H1 (cell line): ENCODE measurements around the gene SYTL2. TPM values are rescaled to one million over a fixed set of nuclear protein-coding genes. Genes with fewer than 3 reads are reported as not detected.

Experiments used
- CTCF ChIA-PET: fragments of 300-600 bp; sonication (Branson Sonifier 250); formaldehyde crosslinking; loops from one replicate; lab custom pipeline; 2021; ENCODE audit not compliant: partially characterized antibody; lab: Charles Lee
- POLR2A ChIA-PET: fragments of 300-600 bp; sonication (Branson Sonifier 250); formaldehyde crosslinking; loops from one replicate; lab custom pipeline; 2021; ENCODE audit warnings: inconsistent platforms; ENCODE audit not compliant: partially characterized antibody; lab: Charles Lee
- DNase-seq, 2 experiments: peaks; one replicate each; pipeline versions ENCODE4 v3.0.0 to v3.0.0-alpha.2; 2010 to 2022; ENCODE audit warnings: low spot score in 2 of 2, low read depth in 1 of 2, mixed read lengths in 1 of 2
- FAIRE-seq: peaks from 2 replicates; lab custom pipeline; 2011; peaks lifted over from hg19 to GRCh38; lab: Jason Lieb, UNC
- H2AFZ ChIP-seq: 2 replicates; pipeline ENCODE4 v1.8.1; 2012; ENCODE audit warnings: low read length, inconsistent platforms
- H2AK5ac ChIP-seq: 2 replicates; pipeline ENCODE4 v1.6.1; 2013; ENCODE audit warnings: low read depth, low read length
- H2BK120ac ChIP-seq: replicated peaks from 2 replicates; pipeline ENCODE3; 2013; ENCODE audit warnings: low read depth, low read length, inconsistent platforms
- H2BK12ac ChIP-seq: 2 replicates; pipeline ENCODE4 v1.6.1; 2013; ENCODE audit warnings: low read depth, low read length
- H2BK15ac ChIP-seq: 2 replicates; pipeline ENCODE4 v1.6.1; 2013; ENCODE audit warnings: low read length
- H2BK20ac ChIP-seq: 2 replicates; pipeline ENCODE4 v1.6.1; 2013; ENCODE audit warnings: low read length
- H2BK5ac ChIP-seq: 2 replicates; pipeline ENCODE4 v1.6.1; 2013; ENCODE audit warnings: low read depth, low read length
- H3K14ac ChIP-seq: 2 replicates; pipeline ENCODE4 v1.6.1; 2013; ENCODE audit warnings: inconsistent platforms; ENCODE audit not compliant: insufficient read length
- H3K18ac ChIP-seq: 2 replicates; pipeline ENCODE4 v1.6.1; 2013; ENCODE audit warnings: low read length; ENCODE audit errors: extremely low read depth
- H3K23ac ChIP-seq: 2 replicates; pipeline ENCODE4 v1.6.1; 2013; ENCODE audit warnings: inconsistent platforms; ENCODE audit not compliant: insufficient read length
- H3K23me2 ChIP-seq: 2 replicates; pipeline ENCODE4 v1.6.1; 2013; ENCODE audit warnings: low read depth, low read length
- H3K27ac ChIP-seq: 2 replicates; pipeline ENCODE4 v1.6.1; 2011; ENCODE audit warnings: low read depth, low read length, inconsistent platforms
- H3K27me3 ChIP-seq, 4 experiments: replicated peaks in 1 of 4; 1 replicate in 1 of 4; 2 replicates in 3 of 4; pipeline versions ENCODE4 v1.6.1 to v1.8.1; 2011 to 2013; ENCODE audit warnings: low read length in 3 of 4, mild to moderate bottlenecking in 3 of 4, inconsistent platforms in 2 of 4, mixed read lengths in 2 of 4, moderate library complexity in 1 of 4; ENCODE audit not compliant: control insufficient read depth in 3 of 4, insufficient read depth in 3 of 4; ENCODE audit errors: extremely low read depth in 1 of 4
- H3K36me3 ChIP-seq, 4 experiments: 2 replicates each; pipeline versions ENCODE4 v1.6.1 to v1.8.1; 2011 to 2013; ENCODE audit warnings: mild to moderate bottlenecking in 4 of 4, low read length in 3 of 4, moderate library complexity in 2 of 4, control low read depth in 1 of 4, inconsistent platforms in 1 of 4; ENCODE audit not compliant: insufficient read depth in 4 of 4, control insufficient read depth in 2 of 4
- H3K4ac ChIP-seq: replicated peaks from 2 replicates; pipeline ENCODE3; 2013; ENCODE audit warnings: low read length, low read depth, mixed read lengths, inconsistent platforms; ENCODE audit not compliant: insufficient read length
- H3K4me1 ChIP-seq, 4 experiments: replicated peaks in 1 of 4; 1 replicate in 1 of 4; 2 replicates in 3 of 4; pipeline versions ENCODE4 v1.6.1 to v1.8.1; 2011 to 2013; ENCODE audit warnings: low read length in 3 of 4, inconsistent platforms in 2 of 4, mixed read lengths in 1 of 4; ENCODE audit not compliant: insufficient read depth in 4 of 4, control insufficient read depth in 3 of 4
- H3K4me2 ChIP-seq, 2 experiments: 2 replicates each; pipeline versions ENCODE4 v1.6.1 to v1.8.1; 2011 to 2013; ENCODE audit warnings: low read depth in 2 of 2, low read length in 2 of 2, control low read depth in 1 of 2, inconsistent platforms in 1 of 2, mild to moderate bottlenecking in 1 of 2; ENCODE audit not compliant: insufficient read depth in 1 of 2
- H3K4me3 ChIP-seq, 4 experiments: fragments of 200-600, 300-600 bp in 1 of 4; sonication (generic), shearing (Covaris generic), sonication (Bioruptor Twin) in 1 of 4; 2 replicates each; pipeline versions ENCODE4 v1.5.1 to v1.8.1; 2011 to 2016; ENCODE audit warnings: low read length in 4 of 4, low read depth in 3 of 4, control low read depth in 2 of 4, inconsistent platforms in 2 of 4, mild to moderate bottlenecking in 2 of 4, mixed read lengths in 1 of 4, moderate library complexity in 1 of 4; ENCODE audit not compliant: insufficient read depth in 2 of 4; ENCODE audit errors: extremely low read depth in 1 of 4
- H3K56ac ChIP-seq: replicated peaks from 2 replicates; pipeline ENCODE3; 2013; ENCODE audit warnings: low read depth, mild to moderate bottlenecking, mixed read lengths, low read length, inconsistent platforms; ENCODE audit not compliant: insufficient read length
- H3K79me1 ChIP-seq: 2 replicates; pipeline ENCODE4 v1.6.1; 2013; ENCODE audit warnings: low read depth, low read length, control low read depth
- H3K79me2 ChIP-seq, 2 experiments: 2 replicates each; pipeline versions ENCODE4 v1.6.1 to v1.8.1; 2012 to 2013; ENCODE audit warnings: low read length in 2 of 2, mild to moderate bottlenecking in 2 of 2, inconsistent platforms in 1 of 2; ENCODE audit not compliant: insufficient read depth in 2 of 2, control insufficient read depth in 1 of 2
- H3K9ac ChIP-seq, 4 experiments: replicated peaks in 1 of 4; 1 replicate in 1 of 4; 2 replicates in 3 of 4; pipeline versions ENCODE4 v1.6.1 to v1.8.1; 2011 to 2013; ENCODE audit warnings: low read depth in 3 of 4, low read length in 3 of 4, control low read depth in 2 of 4, mild to moderate bottlenecking in 2 of 4, moderate library complexity in 2 of 4, inconsistent platforms in 1 of 4; ENCODE audit errors: extremely low read depth in 1 of 4
- H3K9me3 ChIP-seq, 2 experiments: 2 replicates each; pipeline versions ENCODE4 v1.6.1 to v1.8.1; 2012 to 2013; ENCODE audit warnings: mild to moderate bottlenecking in 2 of 2, moderate library complexity in 2 of 2, control low read depth in 1 of 2, inconsistent platforms in 1 of 2, low read depth in 1 of 2, low read length in 1 of 2, mixed read lengths in 1 of 2; ENCODE audit not compliant: insufficient read depth in 2 of 2
- H4K20me1 ChIP-seq, 2 experiments: replicated peaks in 1 of 2; 2 replicates each; pipeline versions ENCODE3 to v1.8.1; 2011 to 2013; ENCODE audit warnings: inconsistent platforms in 2 of 2, low read length in 2 of 2, mild to moderate bottlenecking in 1 of 2; ENCODE audit not compliant: insufficient read depth in 2 of 2, control insufficient read depth in 1 of 2
- H4K5ac ChIP-seq: 2 replicates; pipeline ENCODE4 v1.6.1; 2013; ENCODE audit warnings: low read length, low read depth, mixed read lengths, inconsistent platforms; ENCODE audit not compliant: insufficient read length
- H4K8ac ChIP-seq: 2 replicates; pipeline ENCODE4 v1.8.0; 2013; ENCODE audit warnings: mild to moderate bottlenecking, moderate library complexity, low read length, inconsistent platforms; ENCODE audit not compliant: insufficient read depth; ENCODE audit errors: extremely low read depth
- H4K91ac ChIP-seq: replicated peaks from 2 replicates; pipeline ENCODE3; 2013; ENCODE audit warnings: low read length, mixed read lengths, inconsistent platforms; ENCODE audit not compliant: insufficient read length
- CBX5 ChIP-seq: fragments of 300-800, 300-1000 bp; sonication (generic); IDR thresholded peaks from 2 replicates; pipeline ENCODE4 v1.7.1; 2016; ENCODE audit warnings: antibody characterized with exemption, low read length, low read depth
- CREB1 ChIP-seq: IDR thresholded peaks from 2 replicates; pipeline ENCODE4 v1.6.1; 2012; ENCODE audit warnings: inconsistent platforms
- MAFK ChIP-seq: IDR thresholded peaks from 2 replicates; pipeline ENCODE4 v1.6.1; 2012; ENCODE audit warnings: low read depth, mild to moderate bottlenecking, improper control_type of control experiment, low read length
- NRF1 ChIP-seq: IDR thresholded peaks from 2 replicates; pipeline ENCODE4 v1.6.1; 2011; ENCODE audit warnings: mild to moderate bottlenecking, low read depth, low read length, improper control_type of control experiment
- RXRA ChIP-seq: IDR thresholded peaks from 2 replicates; pipeline ENCODE4 v1.6.1; 2011; ENCODE audit warnings: low read depth, mild to moderate bottlenecking, low read length, moderate library complexity; ENCODE audit not compliant: insufficient read depth
- SRF ChIP-seq: IDR thresholded peaks from 2 replicates; pipeline ENCODE4 v1.6.1; 2011; ENCODE audit warnings: mild to moderate bottlenecking, low read depth, low read length, moderate library complexity
- TAF7 ChIP-seq: optimal IDR thresholded peaks from 2 replicates; pipeline ENCODE3; 2011; ENCODE audit warnings: low read depth, mild to moderate bottlenecking, inconsistent platforms, low read length, moderate library complexity, borderline replicate concordance
- WGBS, 2 experiments: shearing (Covaris generic) in 1 of 2; methylation state at CpG; one replicate each; pipeline versions ENCODE4 v1.1.6 to v1.1.7; 2013 to 2015; ENCODE audit warnings: low lambda C conversion rate in 2 of 2, mixed read lengths in 2 of 2, inconsistent platforms in 1 of 2, low coverage in 1 of 2, missing lambda C conversion rate in 1 of 2; ENCODE audit not compliant: insufficient replicate concordance in 2 of 2, insufficient coverage in 1 of 2, insufficient read length in 1 of 2; ENCODE audit errors: extremely low coverage in 1 of 2, missing lambda C conversion rate in 1 of 2; 5-methylcytosine and 5-hydroxymethylcytosine counted together
- polyA plus RNA-seq, 7 experiments: library from polyadenylated mRNA; depleted of rRNA in 3 of 7; stranded (reverse) in 5 of 7; unstranded in 2 of 7; fragments of >200 nt in 5 of 7; fragments of 200-250 nt in 2 of 7; gene quantifications; 1 replicate in 5 of 7; 2 replicates in 1 of 7; 4 replicates in 1 of 7; pipeline versions ENCODE4 v1.2.1 to v1.2.3, GENCODE V29; 2011 to 2013; ENCODE audit warnings: missing spikeins in 2 of 7, mixed read lengths in 2 of 7
- total RNA-seq: library from RNA; stranded (reverse); fragmentation: NEBNext Ultra II Directional; extraction: Animal tissue kit (Norgen Biotek cat#: 25700); gene quantifications from 2 replicates; pipeline ENCODE4 v1.2.1, GENCODE V29; 2021

The SYTL2 gene
- total and polyA plus RNA-seq, 2 of the 8 experiments (the other 6 are each of a cell fraction or from before 2014, with no cell fraction given) = 1.3 to 9.1 TPM

DNA sequence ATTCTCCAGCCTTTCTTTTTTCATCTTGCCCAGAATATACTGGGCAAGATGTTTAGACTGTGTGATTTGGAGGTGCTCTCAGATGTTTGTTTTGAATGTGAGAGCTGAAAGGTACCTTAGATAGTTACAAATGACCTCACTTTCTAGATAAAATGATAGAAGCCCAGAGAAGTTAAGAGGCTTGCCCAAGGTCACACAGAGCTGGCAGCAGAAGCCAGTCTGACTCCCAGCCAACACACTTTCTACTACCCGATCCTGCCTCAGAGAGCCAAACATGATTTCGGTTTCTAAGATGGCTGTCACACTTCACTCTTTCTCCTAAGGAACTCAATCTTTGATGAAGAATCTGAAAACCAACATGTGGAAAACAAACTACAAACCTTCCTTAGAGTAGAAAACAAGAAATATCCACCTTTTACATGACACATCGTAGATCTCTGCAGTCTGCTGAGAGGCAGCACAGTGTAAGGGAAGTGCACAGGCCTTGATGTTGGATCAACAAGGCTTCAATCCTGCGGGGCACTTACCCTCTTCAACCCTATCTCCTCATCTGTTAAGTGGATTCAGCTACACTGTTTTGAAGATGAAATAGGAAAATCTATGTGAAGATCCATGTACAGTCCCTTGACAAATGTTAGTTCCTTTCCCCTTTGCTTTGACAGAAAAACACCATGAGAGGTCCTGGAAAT lies 58.6 kb downstream of the SYTL2 start:
- Histone ChIP-seq H3K18ac (no peak overlapping the region), H4K20me1 (no peaks in the 10 kb centered on the region), H2BK12ac (no peak overlapping the region), H3K79me2 (no peaks in the 10 kb centered on the region), H2BK20ac (no peak overlapping the region), H3K4me3 (no peak overlapping the region)
- TF ChIP-seq SRF (no peak), RXRA (no peak), CBX5 (no peak), CREB1 (no peak), MAFK (no peak), TAF7 (no peak), NRF1 (no peak)
- TF ChIP-seq, all 59 proteins: peak for 0
- WGBS, 2 experiments = 93% methylated on average over 4 of the region's 4 CpGs; no CpG with 5 or more reads in 1 of the 2 experiments
- no peaks in the 10 kb centered on the region; the same call in 1 of the 2 replicates for H3K79me1 ChIP-seq
- no peak overlapping the region for H4K91ac ChIP-seq
- no peak overlapping the region for H4K8ac ChIP-seq
- no peak overlapping the region for H2AFZ ChIP-seq
- no peaks in the 10 kb centered on the region for H3K9me3 ChIP-seq
- H3K4me1 ChIP-seq = peaks cover 4 to 13% (median 8%) of the 10 kb centered on the region in 4 experiments; a peak in 6 of 7 replicates
- H3K27me3 ChIP-seq = no peaks in the 10 kb centered on the region
- H3K56ac ChIP-seq = no peak overlapping the region
- POLR2A ChIA-PET = no interaction called here
- no peak overlapping the region for H2BK5ac ChIP-seq
- no peak overlapping the region for H3K4ac ChIP-seq
- no peak overlapping the region for H3K23ac ChIP-seq
- no peak overlapping the region for H2BK120ac ChIP-seq
- H3K9ac ChIP-seq = no peak overlapping the region
- no peak overlapping the region for H3K14ac ChIP-seq
- DNase-seq (no peak), FAIRE-seq (no peak)
- no peaks in the 10 kb centered on the region for H3K23me2 ChIP-seq
- no peaks in the 10 kb centered on the region for H3K36me3 ChIP-seq
- CTCF ChIA-PET = interaction anchor here (0.7 kb wide), 1 partner anchor 27 kb away, joined by 4 read pairs; no protein-coding TSS in a partner anchor
- H3K4me2 ChIP-seq = no peak overlapping the region
- no peak overlapping the region for H4K5ac ChIP-seq
- no peak overlapping the region for H3K27ac ChIP-seq
- no peak overlapping the region for H2BK15ac ChIP-seq
- no peak overlapping the region for H2AK5ac ChIP-seq
